HepG2 (cell line): ENCODE measurements around the gene GABRR3. TPM values are rescaled to one million over a fixed set of nuclear protein-coding genes. Genes with fewer than 3 reads are reported as not detected.
A peak's percentile ranks its signal among the peaks of the same experiment; 100 is the strongest.

ENCODE experiments used
- ARID3A ChIP-seq: IDR thresholded peaks from 2 replicates; pipeline ENCODE4 v1.6.1; 2012; ENCODE audit warnings: low read depth, low read length, improper control_type of control experiment
- ARNT2 ChIP-seq: sonication (generic); formaldehyde crosslinking; IDR thresholded peaks from 2 replicates; pipeline ENCODE4 v1.8.0; 2022; ENCODE audit warnings: mild to moderate bottlenecking, low read depth, missing genetic modification reagents, moderate library complexity
- HDAC1 ChIP-seq: sonication (generic); formaldehyde crosslinking; IDR thresholded peaks from 2 replicates; pipeline ENCODE4 v1.5.1; 2020; ENCODE audit warnings: mild to moderate bottlenecking, missing genetic modification reagents
- HNRNPL ChIP-seq: fragments of 200-400 bp; formaldehyde crosslinking; IDR thresholded peaks from 2 replicates; pipeline ENCODE4 v1.6.1; 2017; ENCODE audit warnings: mild to moderate bottlenecking, low read depth, low read length
- JUNB ChIP-seq: sonication (generic); formaldehyde crosslinking; IDR thresholded peaks from 2 replicates; pipeline ENCODE4 v1.8.0; 2022; ENCODE audit warnings: missing genetic modification reagents, mild to moderate bottlenecking, borderline replicate concordance
- RARA ChIP-seq: IDR thresholded peaks from 2 replicates; pipeline ENCODE4 v1.6.1; 2016; ENCODE audit warnings: missing genetic modification reagents, missing compliant biosample characterization
- SALL1 ChIP-seq: sonication (generic); formaldehyde crosslinking; IDR thresholded peaks from 2 replicates; pipeline ENCODE4 v1.8.0; 2022; ENCODE audit warnings: mild to moderate bottlenecking, missing genetic modification reagents
- SAP130 ChIP-seq: IDR thresholded peaks from 2 replicates; pipeline ENCODE4 v1.6.1; 2016; ENCODE audit warnings: low read depth
- SOX13 ChIP-seq, 3 experiments: fragments of 450-650 bp in 1 of 3; sonication (generic) in 1 of 3; formaldehyde crosslinking in 1 of 3; IDR thresholded peaks in 2 of 3; conservative IDR thresholded peaks in 1 of 3; 2 replicates each; pipeline versions ENCODE4 v1.5.0 to v1.6.1; 2016 to 2020; ENCODE audit warnings: antibody characterized with exemption in 1 of 3, mild to moderate bottlenecking in 1 of 3, missing compliant biosample characterization in 1 of 3, missing genetic modification reagents in 1 of 3, moderate library complexity in 1 of 3
- SOX6 ChIP-seq, 2 experiments: fragments of 450-650 bp in 1 of 2; sonication (generic) in 1 of 2; formaldehyde crosslinking in 1 of 2; IDR thresholded peaks; 2 replicates each; pipeline versions ENCODE4 v1.4.0 to v1.6.1; 2017 to 2020; ENCODE audit warnings: antibody characterized with exemption in 1 of 2, mild to moderate bottlenecking in 1 of 2, missing genetic modification reagents in 1 of 2
- TARDBP ChIP-seq: sonication (generic); formaldehyde crosslinking; IDR thresholded peaks from 2 replicates; pipeline ENCODE4 v1.8.0; 2022; ENCODE audit warnings: mild to moderate bottlenecking, missing genetic modification reagents
- ZBTB2 ChIP-seq: sonication (generic); formaldehyde crosslinking; IDR thresholded peaks from 2 replicates; pipeline ENCODE4 v1.8.0; 2022; ENCODE audit warnings: low read depth, missing genetic modification reagents
- ZMYM4 ChIP-seq: sonication (generic); formaldehyde crosslinking; IDR thresholded peaks from 2 replicates; pipeline ENCODE4 v1.8.1; 2023; ENCODE audit warnings: mild to moderate bottlenecking, missing genetic modification reagents
- ZNF34 ChIP-seq: sonication (generic); formaldehyde crosslinking; IDR thresholded peaks from 2 replicates; pipeline ENCODE4 v1.4.0; 2020; ENCODE audit warnings: mild to moderate bottlenecking, missing genetic modification reagents, borderline replicate concordance
- ZNF446 ChIP-seq: sonication (generic); formaldehyde crosslinking; IDR thresholded peaks from 2 replicates; pipeline ENCODE4 v1.5.0; 2020; ENCODE audit warnings: mild to moderate bottlenecking, missing genetic modification reagents
- ZNF772 ChIP-seq: sonication (generic); formaldehyde crosslinking; IDR thresholded peaks from 2 replicates; pipeline ENCODE4 v1.5.0; 2020; ENCODE audit warnings: mild to moderate bottlenecking, missing genetic modification reagents
- ZSCAN21 ChIP-seq: sonication (generic); formaldehyde crosslinking; IDR thresholded peaks from 2 replicates; pipeline ENCODE4 v1.8.0; 2022; ENCODE audit warnings: mild to moderate bottlenecking, missing genetic modification reagents, moderate library complexity, borderline replicate concordance
- polyA plus RNA-seq, 8 experiments: library from polyadenylated mRNA; depleted of rRNA in 3 of 8; stranded (reverse) in 7 of 8; unstranded in 1 of 8; fragments of >200 nt; fragmentation: Illumina TruSeq in 4 of 8; extraction: Trizol in 4 of 8; gene quantifications; 2 replicates each; pipeline versions ENCODE4 v1.2.1 to v1.2.3, GENCODE V29; 2011 to 2016; ENCODE audit warnings: low read depth in 4 of 8, missing spikeins in 1 of 8, mixed read lengths in 1 of 8; ENCODE audit not compliant: insufficient read depth in 1 of 8
- total RNA-seq, 5 experiments: library from RNA; depleted of rRNA; stranded (reverse); fragments of >200 nt; fragmentation: Illumina TruSeq; extraction: Trizol; gene quantifications; 2 replicates each; pipeline ENCODE4 v1.2.3, GENCODE V29; 2016; ENCODE audit warnings: low read depth in 1 of 5
- TF ChIP-seq, protein P1 (sequence below): IDR thresholded peaks from 2 replicates; pipeline ENCODE4 v1.4.0; 2020; ENCODE audit warnings: mild to moderate bottlenecking, missing genetic modification reagents
- TF ChIP-seq, protein P2 (sequence below): IDR thresholded peaks from 2 replicates; pipeline ENCODE4 v1.6.1; 2016; ENCODE audit warnings: low read depth, borderline replicate concordance

The GABRR3 gene
- total and polyA plus RNA-seq, 2 of the 13 experiments (the other 11 are each of a cell fraction or from before 2014, with no cell fraction given), result 0.42 to 0.83 TPM

DNA sequence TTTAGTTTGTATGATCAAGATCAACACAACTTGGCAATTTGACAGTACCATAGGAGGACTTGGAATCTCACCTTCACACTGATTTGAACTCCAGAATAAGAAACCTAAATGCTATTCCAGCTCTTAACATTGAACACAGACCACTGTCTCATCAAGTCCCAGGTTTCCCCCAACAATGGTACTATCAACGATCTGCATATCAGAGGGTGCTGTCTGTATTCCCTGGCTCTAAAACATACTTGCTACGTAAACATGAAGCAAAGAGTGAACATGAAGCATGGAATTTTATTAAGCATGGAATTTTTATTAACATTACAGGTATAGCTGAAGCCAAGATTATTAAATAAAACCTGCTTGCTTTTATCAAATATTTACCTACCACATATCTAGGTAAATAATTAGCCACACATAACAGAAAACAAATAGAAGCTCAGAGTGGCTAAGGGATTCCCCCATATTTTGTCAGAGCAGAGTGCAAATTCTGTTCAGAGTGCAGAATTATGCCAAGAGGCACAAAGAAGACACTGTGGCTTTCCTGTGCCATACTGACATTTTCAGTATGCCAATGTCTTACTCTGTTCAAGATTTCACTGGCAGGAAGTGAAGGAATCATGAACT lies 40.7 kb downstream of the GABRR3 start (continued):
- TF ChIP-seq ZSCAN21 (CRISPR knock-in tag) (no peak), RARA (CRISPR knock-in tag) (peak; percentile 26; the same call in 1 of the 2 replicates), ARID3A (peak; percentile 74; the same call in 1 of the 2 replicates), TARDBP (CRISPR knock-in tag) (no peak), SALL1 (CRISPR knock-in tag) (peak; percentile 45; the same call in 1 of the 2 replicates), SAP130 (peak; percentile 29; the same call in 1 of the 2 replicates), SOX13 (IDR thresholded peaks at IDR 0.05) (no peak), SOX13 (CRISPR knock-in tag; conservative IDR thresholded peaks at IDR 0.05 in 1 of 2, IDR thresholded peaks at IDR 0.05 in 1 of 2) (peak in 1 of 2 experiments; percentile 54; a peak in 1 of 4 replicates), ZNF34 (CRISPR knock-in tag) (no peak), ZNF772 (CRISPR knock-in tag) (0 out of 2 replicates have a peak, but pooled peaks have one; percentile 22), HDAC1 (CRISPR knock-in tag) (0 out of 2 replicates have a peak, but pooled peaks have one; percentile 43), ZMYM4 (CRISPR knock-in tag) (peak; percentile 41; the same call in 1 of the 2 replicates), ZBTB2 (CRISPR knock-in tag) (no peak), HNRNPL (0 out of 2 replicates have a peak, but pooled peaks have one; percentile 33), ARNT2 (CRISPR knock-in tag) (no peak), JUNB (CRISPR knock-in tag) (no peak), SOX6 (IDR thresholded peaks at IDR 0.05) (no peak), SOX6 (CRISPR knock-in tag; IDR thresholded peaks at IDR 0.05) (peak; percentile 63), ZNF446 (no peak)
- TF ChIP-seq, protein P1, sequence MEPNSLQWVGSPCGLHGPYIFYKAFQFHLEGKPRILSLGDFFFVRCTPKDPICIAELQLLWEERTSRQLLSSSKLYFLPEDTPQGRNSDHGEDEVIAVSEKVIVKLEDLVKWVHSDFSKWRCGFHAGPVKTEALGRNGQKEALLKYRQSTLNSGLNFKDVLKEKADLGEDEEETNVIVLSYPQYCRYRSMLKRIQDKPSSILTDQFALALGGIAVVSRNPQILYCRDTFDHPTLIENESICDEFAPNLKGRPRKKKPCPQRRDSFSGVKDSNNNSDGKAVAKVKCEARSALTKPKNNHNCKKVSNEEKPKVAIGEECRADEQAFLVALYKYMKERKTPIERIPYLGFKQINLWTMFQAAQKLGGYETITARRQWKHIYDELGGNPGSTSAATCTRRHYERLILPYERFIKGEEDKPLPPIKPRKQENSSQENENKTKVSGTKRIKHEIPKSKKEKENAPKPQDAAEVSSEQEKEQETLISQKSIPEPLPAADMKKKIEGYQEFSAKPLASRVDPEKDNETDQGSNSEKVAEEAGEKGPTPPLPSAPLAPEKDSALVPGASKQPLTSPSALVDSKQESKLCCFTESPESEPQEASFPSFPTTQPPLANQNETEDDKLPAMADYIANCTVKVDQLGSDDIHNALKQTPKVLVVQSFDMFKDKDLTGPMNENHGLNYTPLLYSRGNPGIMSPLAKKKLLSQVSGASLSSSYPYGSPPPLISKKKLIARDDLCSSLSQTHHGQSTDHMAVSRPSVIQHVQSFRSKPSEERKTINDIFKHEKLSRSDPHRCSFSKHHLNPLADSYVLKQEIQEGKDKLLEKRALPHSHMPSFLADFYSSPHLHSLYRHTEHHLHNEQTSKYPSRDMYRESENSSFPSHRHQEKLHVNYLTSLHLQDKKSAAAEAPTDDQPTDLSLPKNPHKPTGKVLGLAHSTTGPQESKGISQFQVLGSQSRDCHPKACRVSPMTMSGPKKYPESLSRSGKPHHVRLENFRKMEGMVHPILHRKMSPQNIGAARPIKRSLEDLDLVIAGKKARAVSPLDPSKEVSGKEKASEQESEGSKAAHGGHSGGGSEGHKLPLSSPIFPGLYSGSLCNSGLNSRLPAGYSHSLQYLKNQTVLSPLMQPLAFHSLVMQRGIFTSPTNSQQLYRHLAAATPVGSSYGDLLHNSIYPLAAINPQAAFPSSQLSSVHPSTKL (CRISPR knock-in tag), result peak; percentile 69
- TF ChIP-seq, protein P2, sequence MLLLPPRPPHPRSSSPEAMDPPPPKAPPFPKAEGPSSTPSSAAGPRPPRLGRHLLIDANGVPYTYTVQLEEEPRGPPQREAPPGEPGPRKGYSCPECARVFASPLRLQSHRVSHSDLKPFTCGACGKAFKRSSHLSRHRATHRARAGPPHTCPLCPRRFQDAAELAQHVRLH, result 0 out of 2 replicates have a peak, but pooled peaks have one; percentile 25
